DND-41 (cell line): ENCODE data around the gene CPNE9.
"Not testable (repeated sequence)": the region's sequence is repeated elsewhere in the genome, so short reads cannot be mapped to it uniquely, and the experiment has no call there.

Source experiments
- ATAC-seq: fragments of 200-7000 bp; cut with Tn5 transposase; 3 replicates; pipeline ENCODE4 v1.9.1; 2021; ENCODE audit warnings: low read depth; ENCODE audit not compliant: insufficient read depth
- DNase-seq: peaks from one replicate; pipeline ENCODE4 v3.0.0-alpha.2; 2020
- H2AFZ ChIP-seq: 2 replicates; pipeline ENCODE4 v1.6.0; 2012; ENCODE audit warnings: low read depth, low read length
- H3K27ac ChIP-seq: 2 replicates; pipeline ENCODE4 v1.5.1; 2012; ENCODE audit warnings: low read length, inconsistent platforms
- H3K27me3 ChIP-seq: fragments of 200-600 bp; sonication (generic); 2 replicates; pipeline ENCODE4 v1.6.0; 2012; ENCODE audit warnings: low read length, mild to moderate bottlenecking, inconsistent platforms; ENCODE audit not compliant: insufficient read depth, poor library complexity
- H3K36me3 ChIP-seq: 2 replicates; pipeline ENCODE4 v1.5.1; 2012; ENCODE audit warnings: low read length, inconsistent platforms; ENCODE audit not compliant: insufficient read depth
- H3K4me1 ChIP-seq: 2 replicates; pipeline ENCODE4 v1.5.1; 2012; ENCODE audit warnings: mild to moderate bottlenecking, low read length; ENCODE audit not compliant: insufficient read depth
- H3K4me2 ChIP-seq: 2 replicates; pipeline ENCODE4 v1.6.0; 2012; ENCODE audit warnings: mild to moderate bottlenecking, moderate library complexity, low read length, inconsistent platforms; ENCODE audit not compliant: insufficient read depth
- H3K4me3 ChIP-seq, 2 experiments: fragments of 200-600 bp in 1 of 2; shearing (Covaris generic) in 1 of 2; 2 replicates each; pipeline ENCODE4 v1.5.1; 2012 to 2016; ENCODE audit warnings: inconsistent platforms in 2 of 2, low read length in 2 of 2, mild to moderate bottlenecking in 2 of 2, low read depth in 1 of 2, moderate library complexity in 1 of 2
- H3K79me2 ChIP-seq: 2 replicates; pipeline ENCODE4 v1.6.0; 2012; ENCODE audit warnings: low read length, inconsistent platforms; ENCODE audit not compliant: insufficient read depth
- H3K9ac ChIP-seq: 2 replicates; pipeline ENCODE4 v1.6.0; 2012; ENCODE audit warnings: low read depth, mild to moderate bottlenecking, inconsistent platforms, low read length, moderate library complexity
- H3K9me3 ChIP-seq: 2 replicates; pipeline ENCODE4 v1.5.1; 2012; ENCODE audit warnings: low read length, moderate library complexity, mild to moderate bottlenecking, inconsistent platforms; ENCODE audit not compliant: insufficient read depth, severe bottlenecking
- H4K20me1 ChIP-seq: 2 replicates; pipeline ENCODE4 v1.6.0; 2012; ENCODE audit warnings: low read length; ENCODE audit not compliant: insufficient read depth
- CTCF ChIP-seq: IDR thresholded peaks from 2 replicates; pipeline ENCODE4 v1.5.1; 2012; ENCODE audit warnings: borderline replicate concordance, low read length, moderate library complexity, mild to moderate bottlenecking; ENCODE audit not compliant: poor library complexity, severe bottlenecking; ENCODE audit errors: extremely low read depth
- EZH2 ChIP-seq: IDR thresholded peaks from 3 replicates; pipeline ENCODE4 v1.6.1; 2012; ENCODE audit warnings: borderline replicate concordance, low read depth, mild to moderate bottlenecking, moderate library complexity, low read length, inconsistent platforms; ENCODE audit not compliant: severe bottlenecking

CPNE9 gene

GRCh38 chr3:9769012-9769411 lies 65.4 kb downstream of the CPNE9 start:
- Histone ChIP-seq H3K79me2 (no peaks in the 10 kb centered on the region), H3K27me3 (no peaks in the 10 kb centered on the region), H2AFZ (no peak overlapping the region), H3K27ac (no peak overlapping the region), H3K4me1 (no peaks in the 10 kb centered on the region), H4K20me1 (0 out of 2 replicates have a peak, but pooled peaks cover 7% of the 10 kb centered on the region), H3K36me3 (no peaks in the 10 kb centered on the region), H3K9me3 (no peaks in the 10 kb centered on the region), H3K4me3 (no peak overlapping the region), H3K9ac (no peak overlapping the region), H3K4me2 (no peak overlapping the region)
- TF ChIP-seq CTCF: no peak
- no peak for TF ChIP-seq EZH2
- ATAC-seq (peak; percentile 11; the same call in 1 of the 3 replicates), DNase-seq (no peak)

GRCh38 chr3:9769426-9770275 lies 66.0 kb downstream of the CPNE9 start, which contains the start of gene CAMK1:
CAMK1 (minus strand) TSS chr3:9769947; CDS start chr3:9767749, 2,198 bp downstream.
- Histone ChIP-seq H3K79me2 (no peaks in the 10 kb centered on the region), H2AFZ (no peak within 1 kb of the TSS), H3K9me3 (no peaks in the 10 kb centered on the region), H3K27ac (no peak within 1 kb of the TSS), H3K4me2 (no peak within 1 kb of the TSS), H3K4me3 (no peak within 1 kb of the TSS), H3K27me3 (no peaks in the 10 kb centered on the region), H3K36me3 (no peaks in the 10 kb centered on the region), H3K9ac (no peak within 1 kb of the TSS), H4K20me1 (0 out of 2 replicates have a peak, but pooled peaks cover 7% of the 10 kb centered on the region), H3K4me1 (no peaks in the 10 kb centered on the region)
- ATAC-seq (0 out of 3 replicates have a peak, but pooled peaks have one; percentile 5), DNase-seq (no peak)
- TF ChIP-seq EZH2 (no peak), CTCF (no peak)

GRCh38 chr3:9770276-9770812 lies 66.7 kb downstream of the CPNE9 start:
- no peak overlapping the region for H2AFZ ChIP-seq
- H3K4me1 ChIP-seq: no peaks in the 10 kb centered on the region
- TF ChIP-seq EZH2 (no peak), CTCF (no peak)
- 0 out of 2 replicates have a peak, but pooled peaks cover 7% of the 10 kb centered on the region for H4K20me1 ChIP-seq
- H3K4me3 ChIP-seq: no peak overlapping the region
- ATAC-seq (no peak), DNase-seq (no peak)
- no peaks in the 10 kb centered on the region for H3K79me2 ChIP-seq
- no peak overlapping the region for H3K4me2 ChIP-seq
- H3K27ac ChIP-seq: no peak overlapping the region
- H3K9ac ChIP-seq: no peak overlapping the region
- H3K36me3 ChIP-seq: no peaks in the 10 kb centered on the region
- no peaks in the 10 kb centered on the region for H3K27me3 ChIP-seq
- H3K9me3 ChIP-seq: no peaks in the 10 kb centered on the region

- H3K27me3 ChIP-seq, H3K79me2 ChIP-seq, H3K4me2 ChIP-seq, ATAC-seq, H3K27ac ChIP-seq, H3K4me3 ChIP-seq, H2AFZ ChIP-seq, H3K36me3 ChIP-seq, H3K4me1 ChIP-seq, DNase-seq, H3K9me3 ChIP-seq, H3K9ac ChIP-seq, H4K20me1 ChIP-seq: not testable (repeated sequence)
Observed at GRCh38 chr3:9771007-9771406, 67.4 kb downstream of the CPNE9 start.
